ENCODE results near the gene TMEM127.
A peak's percentile ranks its signal among the peaks of the same experiment; 100 is the strongest.
"Not testable (repeated sequence)": the region's sequence is repeated elsewhere in the genome, so short reads cannot be mapped to it uniquely, and the experiment has no call there.

Gene TMEM127

GRCh38 chr2:96262306-96262705, 3.5 kb downstream of the TMEM127 start:
- no peak for DNase-seq

GRCh38 chr2:96261328-96262003, 4.3 kb downstream of the TMEM127 start:
- DNase-seq = no peak

GRCh38 chr2:96260387-96261260, 5.2 kb downstream of the TMEM127 start:
- DNase-seq = peak; percentile 27 to 28

DNA sequence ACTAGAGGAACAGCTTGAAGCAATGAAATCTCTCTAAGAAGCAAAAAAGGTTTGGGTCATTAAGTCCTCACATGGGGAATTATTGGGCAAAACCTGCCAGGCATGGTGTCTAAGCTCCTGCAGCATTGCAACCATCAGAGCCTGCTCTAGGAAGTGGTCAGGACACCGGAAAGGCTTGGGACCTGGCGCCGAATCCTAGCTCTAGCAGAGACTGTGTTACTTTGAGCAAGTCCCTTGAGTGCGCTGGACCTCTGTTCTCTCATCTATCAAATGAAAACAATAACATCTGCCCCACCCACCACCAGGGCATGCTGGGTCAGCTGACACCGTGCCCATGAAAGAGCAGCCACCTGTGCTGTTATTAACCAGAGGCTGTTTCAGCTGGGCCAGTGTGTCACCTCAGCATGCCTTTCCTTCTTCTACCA, 6.3 kb downstream of the TMEM127 start:
- no peak for DNase-seq

DNA sequence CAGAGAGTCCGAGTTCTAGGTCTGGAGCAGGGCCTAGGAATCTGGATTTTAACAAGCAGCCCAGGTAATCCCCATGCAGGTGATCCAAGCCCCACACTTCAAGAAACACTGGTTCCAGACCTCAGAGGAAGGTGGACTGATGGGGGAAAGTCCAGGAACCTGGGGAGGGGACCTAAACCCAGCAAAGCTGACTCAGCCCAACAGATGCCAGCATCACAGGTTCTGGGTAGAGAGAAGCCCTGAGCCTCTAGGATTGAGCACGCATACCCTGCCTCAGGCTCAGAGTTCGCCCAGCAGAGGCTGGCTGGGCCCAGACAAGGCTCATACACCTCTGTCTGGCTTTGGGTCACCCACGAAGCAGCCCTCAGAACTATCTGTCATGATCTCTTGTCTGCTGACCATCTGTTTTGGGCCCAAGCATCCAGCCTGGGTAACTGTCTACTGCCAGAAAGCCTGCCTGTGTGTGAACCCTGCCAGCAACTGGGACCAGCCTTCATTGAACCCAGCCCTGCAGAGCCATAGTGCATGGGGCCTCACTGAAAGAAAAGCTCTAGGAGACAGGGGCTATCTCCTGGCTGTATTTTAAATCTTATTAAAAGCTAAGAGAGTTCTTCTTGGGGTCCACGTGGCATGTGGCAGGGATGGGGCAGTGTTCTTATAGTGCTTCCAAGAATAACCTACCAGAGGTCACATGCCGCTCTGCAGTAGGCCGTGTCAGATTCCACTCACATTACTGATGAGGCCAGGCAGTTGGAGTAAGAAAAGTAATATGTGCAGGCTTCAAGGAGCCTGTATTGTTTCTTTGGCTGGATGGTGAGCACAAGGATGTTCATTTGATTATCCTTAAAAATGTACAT, 7.4 kb downstream of the TMEM127 start:
- DNase-seq = no peak

GRCh38 chr2:96257744-96258143, 8.1 kb downstream of the TMEM127 start:
- DNase-seq = not testable (repeated sequence)

GRCh38 chr2:96256611-96257113, 9.1 kb downstream of the TMEM127 start:
- no peak for DNase-seq

DNA sequence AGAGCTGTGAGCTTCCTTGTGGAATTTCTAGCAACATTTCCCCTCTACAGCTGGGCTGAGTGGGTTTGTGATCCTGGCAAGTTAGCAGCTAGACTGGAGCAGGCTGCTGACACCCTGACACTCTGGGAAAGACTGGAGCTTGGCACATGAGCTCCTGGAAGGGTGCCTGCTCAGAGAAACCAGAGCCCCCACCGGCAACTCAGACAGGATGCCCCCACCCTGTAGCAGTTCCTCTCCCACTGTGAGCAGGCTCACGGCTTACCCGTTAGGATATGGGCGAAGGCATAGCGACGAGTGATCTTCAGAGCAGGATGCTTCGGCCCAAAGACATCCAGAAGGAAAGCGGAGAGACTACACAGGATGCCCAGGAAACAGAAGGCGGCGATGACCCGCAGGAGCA, 11.2 kb downstream of the TMEM127 start:
- no peak for DNase-seq

DNA sequence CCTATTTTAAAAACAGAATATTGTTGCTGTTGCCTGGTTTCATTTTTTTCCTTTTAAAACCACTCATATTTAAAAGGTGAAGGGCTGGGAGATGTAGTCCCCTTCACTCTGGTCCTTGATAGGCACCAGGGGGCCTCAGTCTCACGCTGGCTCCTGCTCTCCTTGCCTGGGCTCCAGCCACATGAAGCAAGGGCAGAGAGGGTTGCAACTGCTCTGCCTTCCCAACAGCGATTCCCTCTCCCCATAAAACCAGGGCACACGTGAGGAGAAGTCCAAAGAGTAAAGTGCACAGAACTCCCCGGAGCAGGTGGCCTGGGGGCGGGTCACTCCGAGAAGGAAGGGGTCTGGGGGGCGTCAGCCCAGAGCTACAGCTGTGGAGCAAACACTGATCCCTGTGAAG, 12.8 kb downstream of the TMEM127 start:
- DNase-seq = no peak

GRCh38 chr2:96252526-96252925, 13.3 kb downstream of the TMEM127 start:
- DNase-seq = no peak

DNA sequence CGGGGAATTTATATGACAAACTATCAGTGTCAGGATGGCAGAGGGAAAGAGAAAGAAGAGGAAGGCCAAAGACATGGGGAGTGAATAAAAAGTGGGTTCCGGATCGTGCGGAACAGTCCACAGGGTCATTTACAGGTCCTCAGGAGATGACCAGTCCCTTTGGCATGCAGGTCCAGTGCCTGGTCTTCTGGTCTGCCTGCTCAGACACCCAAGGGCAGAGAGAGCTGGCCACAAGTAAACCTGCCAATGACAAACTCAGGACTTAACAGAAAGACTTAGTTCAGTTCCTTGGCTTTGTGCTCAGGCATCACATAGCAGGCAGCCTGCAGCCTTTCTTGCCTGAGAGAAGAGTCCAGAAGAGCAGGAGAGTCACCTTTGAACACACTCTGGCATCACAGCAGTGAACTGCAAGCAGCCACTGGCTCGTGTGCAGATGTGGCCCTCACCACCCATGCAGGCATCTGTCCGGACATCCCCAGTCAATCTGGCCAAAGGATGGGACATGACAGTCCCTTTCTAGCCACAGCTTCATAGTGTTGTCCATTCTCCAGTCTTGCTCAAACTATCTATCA, 14.0 kb downstream of the TMEM127 start:
- DNase-seq = no peak

DNA sequence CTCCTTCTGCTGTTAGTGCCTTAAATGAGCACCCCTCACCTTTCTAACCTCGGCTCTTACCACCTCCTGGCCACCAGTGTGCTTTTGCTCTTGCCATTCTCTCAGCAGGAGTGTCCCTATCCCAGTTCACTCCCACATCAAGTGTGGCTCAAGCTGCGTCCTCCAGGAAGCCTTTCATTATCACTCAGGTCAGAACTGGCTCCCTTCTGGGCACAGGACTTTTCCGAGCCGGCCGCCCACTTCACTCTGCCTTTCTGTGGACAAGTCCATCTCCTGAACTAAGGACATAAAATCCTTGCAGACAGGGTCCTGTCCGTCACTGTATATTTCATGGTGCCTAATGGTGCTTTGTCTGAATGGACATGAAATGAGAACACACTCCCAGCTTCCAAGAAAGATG, 15.6 kb downstream of the TMEM127 start:
- no peak for DNase-seq

- no peak for DNase-seq
These were observed 16.1 kb downstream of the TMEM127 start for GRCh38 chr2:96249654-96250053.

- DNase-seq = no peak
These were observed 17.2 kb downstream of the TMEM127 start for GRCh38 chr2:96248624-96249023.

GRCh38 chr2:96247896-96248295, 17.9 kb downstream of the TMEM127 start:
- DNase-seq = no peak

GRCh38 chr2:96247009-96247408, 18.8 kb downstream of the TMEM127 start:
- DNase-seq = no peak

- DNase-seq = no peak
These were observed 20.0 kb downstream of the TMEM127 start for GRCh38 chr2:96245609-96246390.

- no peak for DNase-seq
These were observed 22.0 kb downstream of the TMEM127 start for GRCh38 chr2:96243843-96244242.

- DNase-seq = peak; percentile 56 to 58
These were observed 23.7 kb downstream of the TMEM127 start for GRCh38 chr2:96241900-96242611.

- no peak for DNase-seq
These were observed 24.6 kb downstream of the TMEM127 start for GRCh38 chr2:96241227-96241626.

GRCh38 chr2:96240341-96241038, 25.3 kb downstream of the TMEM127 start:
- DNase-seq = no peak
